GM19328 (cell line): Measurements from ENCODE around the gene CAB39.
A peak's percentile ranks its signal among the peaks of the same experiment; 100 is the strongest.

Experiments used
- ATAC-seq: cut with Tn5 transposase; IDR thresholded peaks from one replicate; pipeline ENCODE4 v1.9.1; 2021; ENCODE audit warnings: mild to moderate bottlenecking, moderate library complexity; ENCODE audit not compliant: unreplicated experiment

Gene CAB39

GRCh38 chr2:230811508-230811907 lies 98.9 kb downstream of the CAB39 start:
- no peak for ATAC-seq

GRCh38 chr2:230812033-230812432 lies 99.4 kb downstream of the CAB39 start:
- no peak for ATAC-seq

- no peak for ATAC-seq
Measured at GRCh38 chr2:230814616-230815015, 102.0 kb downstream of the CAB39 start.

GRCh38 chr2:230815088-230815487 lies 102.4 kb downstream of the CAB39 start:
- ATAC-seq: no peak

DNA sequence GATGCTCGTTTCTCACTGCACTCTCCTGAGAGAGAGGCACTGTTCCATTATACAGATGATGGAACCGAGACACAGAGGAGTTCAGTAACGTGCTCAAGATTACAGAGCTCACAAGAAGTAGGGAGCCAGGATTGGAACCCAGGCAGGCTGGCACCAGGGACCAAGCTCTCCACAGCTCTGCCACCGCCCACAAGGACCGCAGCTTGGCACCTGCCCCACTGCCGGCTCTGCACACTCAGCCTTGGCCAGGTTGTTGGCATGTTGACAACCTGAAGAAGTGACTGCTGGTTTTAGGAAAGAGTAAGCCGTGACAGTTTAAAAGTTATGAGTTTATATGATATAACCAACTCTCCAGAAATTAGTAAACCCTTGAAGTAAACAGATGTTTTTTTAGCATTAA lies 104.1 kb downstream of the CAB39 start:
- ATAC-seq: no peak

GRCh38 chr2:230819433-230819832 lies 106.8 kb downstream of the CAB39 start:
- no peak for ATAC-seq

DNA sequence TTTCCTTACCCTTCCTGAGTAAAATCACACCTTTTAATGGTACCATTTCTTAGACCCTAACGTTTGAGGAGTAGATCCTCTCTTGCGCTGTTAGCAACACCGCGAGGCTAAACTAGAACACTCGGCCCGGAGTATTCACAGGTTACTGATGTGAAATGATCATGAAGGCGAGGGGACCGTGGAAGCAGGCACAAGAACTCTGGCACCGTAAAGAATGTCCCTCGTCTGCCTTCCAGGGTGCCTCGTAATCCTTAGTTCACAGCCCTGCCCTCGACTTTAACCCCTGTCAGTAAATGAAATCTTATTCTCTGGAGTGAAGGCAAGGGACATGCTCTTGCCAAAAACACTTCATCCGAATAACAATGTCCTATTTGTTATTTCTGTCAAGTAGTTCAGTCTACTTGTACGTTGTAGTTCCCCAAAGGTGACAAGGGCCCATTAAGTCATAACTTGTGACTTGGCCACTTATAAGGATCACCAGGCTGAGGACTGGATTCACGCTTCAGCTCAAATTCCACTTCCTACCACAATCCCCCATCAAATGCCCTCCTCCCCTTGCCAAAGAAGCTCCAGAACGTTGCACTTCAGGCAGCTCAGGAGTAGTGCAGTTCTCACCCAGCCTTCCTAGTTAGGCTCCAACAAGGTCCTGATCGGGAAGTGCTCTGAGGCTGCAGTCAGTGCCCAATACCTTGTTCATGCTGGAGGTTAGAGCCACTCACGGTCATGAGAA lies 108.8 kb downstream of the CAB39 start:
- no peak for ATAC-seq

- ATAC-seq: no peak
Measured at GRCh38 chr2:230821991-230822520, 109.4 kb downstream of the CAB39 start.

DNA sequence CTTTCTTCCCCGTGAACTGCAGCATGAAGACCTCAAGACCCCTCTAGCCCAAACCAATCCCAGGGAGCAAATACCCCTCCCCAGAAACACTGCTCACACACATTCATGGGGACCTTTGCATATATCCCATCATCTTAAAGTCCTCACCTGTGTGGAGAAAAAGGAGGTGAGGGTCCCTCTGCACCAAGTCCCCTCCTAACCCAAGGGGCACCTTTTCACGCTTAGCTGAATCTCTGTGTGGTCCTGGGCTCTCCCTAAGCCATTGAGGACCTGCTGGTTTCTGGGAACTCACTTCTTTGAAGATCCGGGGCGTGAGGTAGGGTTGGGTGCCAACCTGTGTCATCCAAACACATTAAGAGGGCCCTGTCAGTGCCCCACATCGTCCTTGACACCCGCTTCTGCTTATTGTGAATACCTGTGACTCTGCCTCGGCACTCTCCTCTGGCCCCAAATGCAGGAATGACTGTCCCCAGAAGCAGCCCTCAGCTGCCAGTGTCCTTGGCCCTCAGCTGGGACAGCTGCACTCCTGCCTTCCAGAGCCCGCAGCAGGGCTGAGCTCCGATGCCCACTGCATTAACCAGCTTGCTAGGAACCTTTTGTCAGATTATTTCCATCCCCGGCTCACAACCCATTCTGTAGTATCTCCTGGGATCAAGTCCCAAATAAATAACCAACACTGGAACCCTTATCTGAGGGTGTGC lies 110.8 kb downstream of the CAB39 start:
- ATAC-seq: no peak

DNA sequence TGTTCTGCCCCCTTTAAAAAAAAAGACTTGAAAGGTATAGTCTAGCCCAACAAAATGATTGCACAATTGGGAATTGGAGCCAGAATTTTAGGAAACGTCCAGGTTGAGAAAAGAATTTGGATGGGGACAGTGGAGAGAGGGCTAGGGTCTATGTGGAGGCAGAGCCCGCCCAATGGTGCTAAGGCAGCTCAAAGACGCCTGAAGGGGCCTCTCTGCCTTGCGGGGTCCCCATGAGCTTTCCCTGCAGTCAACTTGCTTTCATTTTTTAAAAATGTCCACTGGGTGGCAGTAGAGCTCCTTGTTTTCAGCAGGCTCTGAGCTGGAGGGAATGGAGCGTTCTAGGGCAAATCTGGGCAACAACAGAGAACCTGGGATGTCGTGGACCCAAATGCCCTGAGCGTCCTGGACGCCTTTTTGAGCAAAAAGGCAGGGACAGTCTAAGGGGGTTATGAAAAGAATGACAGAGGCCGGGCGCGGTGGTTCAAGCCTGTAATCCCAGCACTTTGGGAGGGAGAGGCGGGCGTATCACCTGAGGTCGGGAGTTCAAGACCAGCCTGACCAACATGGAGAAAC lies 111.8 kb downstream of the CAB39 start:
- ATAC-seq: no peak

GRCh38 chr2:230825354-230825753 lies 112.7 kb downstream of the CAB39 start:
- no peak for ATAC-seq

GRCh38 chr2:230827774-230828271 lies 115.2 kb downstream of the CAB39 start:
- no peak for ATAC-seq

DNA sequence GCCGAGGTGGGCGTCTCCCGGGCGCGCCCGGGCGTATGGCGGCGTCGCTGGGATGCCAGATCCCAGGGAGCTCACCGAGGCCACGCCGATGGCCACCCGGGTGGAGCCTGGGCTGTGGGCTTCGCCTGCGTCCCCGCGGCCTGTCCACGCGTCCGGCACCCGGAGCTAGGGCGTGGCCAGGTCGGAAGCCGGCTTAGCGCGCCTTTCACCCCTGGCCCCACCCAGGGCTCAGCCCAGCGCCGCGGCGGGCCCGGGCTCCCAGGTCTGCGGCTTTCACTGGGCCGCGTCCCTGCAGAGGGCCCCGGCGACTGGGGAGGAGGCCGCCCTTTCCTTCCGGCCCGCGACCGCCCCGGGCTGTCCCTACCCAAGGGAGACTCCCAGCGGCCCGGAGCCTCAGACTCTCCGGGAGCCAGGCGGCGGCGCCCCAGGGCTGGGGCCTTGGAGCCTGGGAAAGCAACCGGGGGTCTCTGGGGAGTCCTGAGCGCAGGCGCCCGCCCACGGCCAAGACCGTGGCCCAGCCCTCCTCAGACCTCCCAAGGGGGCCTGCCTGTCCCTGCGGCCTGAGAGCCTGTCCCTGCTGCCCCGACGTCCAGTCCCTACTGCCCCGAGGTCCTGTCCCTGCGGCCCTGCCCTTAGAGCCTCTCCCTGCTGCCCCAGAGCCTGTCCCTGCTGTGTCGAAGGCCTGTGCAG lies 115.8 kb downstream of the CAB39 start:
- no peak for ATAC-seq

- ATAC-seq: no peak
Measured at GRCh38 chr2:230829293-230829692, 116.7 kb downstream of the CAB39 start.

DNA sequence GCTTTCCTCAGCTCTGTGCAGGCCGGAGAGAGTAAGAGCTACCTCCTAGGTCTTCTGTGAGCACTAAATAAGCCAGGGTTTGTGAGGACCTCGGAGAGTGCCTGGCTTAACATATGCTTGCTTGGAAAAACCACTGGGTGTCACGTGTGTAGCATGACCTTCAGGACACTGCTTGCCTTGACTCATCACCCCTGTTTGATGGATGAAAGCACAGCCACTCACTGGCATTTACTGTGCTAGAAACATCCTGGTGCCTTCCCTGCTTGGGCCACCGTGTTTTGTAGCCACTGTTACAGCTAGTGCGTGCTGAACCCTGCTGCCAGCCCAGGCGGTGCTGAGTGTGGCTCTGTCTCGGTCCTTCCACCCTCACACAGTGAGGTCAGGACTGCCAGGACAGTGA lies 117.3 kb downstream of the CAB39 start:
- no peak for ATAC-seq

DNA sequence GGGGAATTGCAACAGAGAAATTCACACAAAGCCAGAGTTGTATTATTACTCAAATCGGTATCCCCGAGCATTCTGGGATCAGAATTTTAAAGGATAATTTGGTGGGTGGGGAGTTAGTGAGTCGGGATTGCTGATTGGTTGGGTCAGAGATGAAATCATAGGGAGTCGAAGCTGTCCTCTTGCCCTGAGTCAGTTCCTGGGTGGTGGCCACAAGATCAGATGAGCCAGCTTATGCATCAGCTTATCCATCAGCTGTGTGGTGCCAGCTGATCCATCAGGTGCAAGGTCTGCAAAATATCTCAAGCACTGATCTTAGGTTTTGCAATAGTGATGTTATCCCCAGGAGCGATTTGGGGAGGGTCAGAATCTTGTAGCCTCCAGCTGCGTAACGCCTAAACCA lies 117.8 kb downstream of the CAB39 start:
- no peak for ATAC-seq

GRCh38 chr2:230840301-230840700 lies 127.7 kb downstream of the CAB39 start:
- no peak for ATAC-seq

DNA sequence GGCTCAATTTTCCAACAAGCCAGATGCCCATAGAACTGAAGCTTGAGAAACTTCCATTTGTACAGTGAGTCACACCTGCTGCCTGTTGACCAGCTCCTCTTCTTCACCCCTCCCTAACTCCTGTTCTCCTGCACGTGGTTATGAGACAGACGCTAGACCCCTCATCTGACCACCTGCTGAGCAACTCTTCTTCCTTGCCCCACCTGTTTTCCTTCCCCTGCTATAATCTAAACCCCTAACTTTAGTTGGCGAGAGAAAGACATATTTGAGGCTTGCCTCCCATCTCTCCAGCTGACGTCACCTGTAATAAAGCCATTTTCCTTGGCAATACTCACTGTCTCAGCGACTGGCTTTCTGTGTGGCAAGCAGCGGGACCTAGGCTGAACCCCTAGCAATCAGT lies 129.8 kb downstream of the CAB39 start:
- ATAC-seq: no peak

GRCh38 chr2:230843132-230843531 lies 130.5 kb downstream of the CAB39 start:
- no peak for ATAC-seq

DNA sequence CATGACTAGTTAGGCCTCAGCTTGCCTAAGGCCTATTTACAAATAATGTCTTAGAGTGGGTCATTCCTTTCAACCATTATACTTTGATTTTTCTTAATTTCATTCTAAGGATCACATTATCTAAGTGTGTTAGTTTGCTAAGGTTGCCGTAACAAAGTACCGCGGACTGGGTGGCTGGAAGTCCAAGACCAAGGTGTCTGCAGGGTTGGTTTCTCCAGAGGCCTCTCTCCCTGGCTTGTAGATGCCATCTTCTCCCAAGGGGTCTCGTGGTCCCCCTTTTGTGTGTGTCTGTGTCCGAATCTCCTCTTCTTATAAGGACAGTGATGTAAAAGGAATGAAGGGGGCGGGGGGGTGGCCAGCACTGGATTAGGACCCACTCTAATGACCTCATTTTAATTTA lies 133.7 kb downstream of the CAB39 start:
- no peak for ATAC-seq

GRCh38 chr2:230847883-230848388 lies 135.3 kb downstream of the CAB39 start:
- peak; percentile 87 for ATAC-seq
